ENCODE results near the gene HOMER1. TPM values are rescaled to one million over a fixed set of nuclear protein-coding genes. Genes with fewer than 3 reads are reported as not detected.
A peak's percentile ranks its signal among the peaks of the same experiment; 100 is the strongest.

HOMER1 gene
- total RNA-seq, 2 experiments from 2014 or later = 11.4 to 13.7 TPM

DNA sequence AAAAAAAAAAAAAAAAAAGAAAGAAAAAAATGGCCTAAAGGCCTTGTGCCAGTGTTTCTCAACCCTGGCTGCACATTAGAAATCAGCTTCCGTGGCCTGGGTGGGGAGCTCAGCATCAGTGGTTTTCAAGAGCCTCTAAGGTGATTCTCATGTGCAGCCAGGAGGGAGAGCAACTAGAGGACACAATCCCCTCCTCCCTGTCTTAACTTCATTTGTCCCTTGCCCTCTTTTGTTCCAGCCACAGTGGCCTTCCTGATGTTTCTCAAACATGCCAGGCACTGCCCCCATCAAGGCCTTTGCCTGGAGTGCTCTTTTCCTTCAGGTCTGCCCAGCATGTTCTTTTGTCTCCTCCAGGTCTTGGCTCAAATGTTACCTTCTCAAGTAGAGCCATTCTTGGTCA lies 42.4 kb downstream of the HOMER1 start:
- DNase-seq (no peak), ATAC-seq (no peak)
- ChIA-PET POLR2A (no interaction called here), CTCF (interaction anchor here (0.9 kb wide), 1 partner anchor 15 kb away, joined by 3 read pairs; no protein-coding TSS in a partner anchor)
- Mint-ChIP-seq H3K36me3 (ENCODE audit: low read depth) (no peaks in the 10 kb centered on the region), H3K4me1 (ENCODE audit: low read depth) (no peaks in the 10 kb centered on the region), H3K27me3 (no peaks in the 10 kb centered on the region), H3K4me3 (no peak overlapping the region), H3K27ac (no peak overlapping the region), H3K9me3 (no peaks in the 10 kb centered on the region)
- no peak for TF ChIP-seq CTCF (IDR thresholded peaks at IDR 0.05)
- intact Hi-C loops (cut with micrococcal nuclease) = no loop called here

- Mint-ChIP-seq H3K4me3 (no peak overlapping the region), H3K27ac (no peak overlapping the region), H3K4me1 (ENCODE audit: low read depth) (no peaks in the 10 kb centered on the region), H3K9me3 (no peaks in the 10 kb centered on the region), H3K36me3 (ENCODE audit: low read depth) (no peaks in the 10 kb centered on the region), H3K27me3 (peaks cover 1% of the 10 kb centered on the region)
- POLR2A ChIA-PET = no interaction called here
- peak; percentile 66 for TF ChIP-seq CTCF (IDR thresholded peaks at IDR 0.05)
- CTCF ChIA-PET = interaction anchor here (0.7 to 8.6 kb wide), 14 partner anchors 15 to 443 kb away, joined by 3 to 69 read pairs (median 4); no protein-coding TSS in a partner anchor
- intact Hi-C loops (cut with micrococcal nuclease) = loop anchor here (1.0 to 10.0 kb wide), 2 partner anchors 332 to 440 kb away; no protein-coding TSS in a partner anchor
- no peak for DNase-seq
- ATAC-seq = no peak
These were observed 49.1 kb downstream of the HOMER1 start for GRCh38 chr5:79464695-79465332.

DNA sequence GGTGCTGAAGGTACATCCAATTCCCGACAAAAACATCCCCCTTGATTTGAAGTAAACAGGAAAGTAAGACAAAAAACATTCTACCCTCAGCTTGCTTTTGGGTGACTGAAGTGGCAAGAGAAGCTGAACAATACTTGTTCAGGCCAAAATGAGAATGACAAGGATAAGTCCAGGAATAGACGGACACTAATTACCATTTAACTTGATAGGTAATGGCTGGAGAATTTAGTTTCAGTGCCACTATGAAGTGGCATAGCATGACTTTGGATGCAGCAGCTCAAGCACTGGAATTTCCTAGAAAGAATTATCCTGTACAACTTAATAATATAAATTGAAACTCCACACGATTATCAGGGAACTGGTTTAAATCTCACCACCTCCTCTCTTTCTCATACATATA lies 49.7 kb downstream of the HOMER1 start:
- Mint-ChIP-seq H3K4me1 (ENCODE audit: low read depth) (no peaks in the 10 kb centered on the region), H3K36me3 (ENCODE audit: low read depth) (no peaks in the 10 kb centered on the region), H3K27ac (no peak overlapping the region), H3K9me3 (no peaks in the 10 kb centered on the region), H3K27me3 (peaks cover 1% of the 10 kb centered on the region), H3K4me3 (no peak overlapping the region)
- intact Hi-C loops (cut with micrococcal nuclease) = loop anchor here (1.0 to 10.0 kb wide), 2 partner anchors 331 to 439 kb away; no protein-coding TSS in a partner anchor
- TF ChIP-seq CTCF (IDR thresholded peaks at IDR 0.05) = no peak
- ChIA-PET CTCF (interaction anchor here (0.6 to 8.6 kb wide), 15 partner anchors 19 to 619 kb away, joined by 3 to 69 read pairs (median 3); no protein-coding TSS in a partner anchor), POLR2A (no interaction called here)
- no peak for DNase-seq
- ATAC-seq = no peak

DNA sequence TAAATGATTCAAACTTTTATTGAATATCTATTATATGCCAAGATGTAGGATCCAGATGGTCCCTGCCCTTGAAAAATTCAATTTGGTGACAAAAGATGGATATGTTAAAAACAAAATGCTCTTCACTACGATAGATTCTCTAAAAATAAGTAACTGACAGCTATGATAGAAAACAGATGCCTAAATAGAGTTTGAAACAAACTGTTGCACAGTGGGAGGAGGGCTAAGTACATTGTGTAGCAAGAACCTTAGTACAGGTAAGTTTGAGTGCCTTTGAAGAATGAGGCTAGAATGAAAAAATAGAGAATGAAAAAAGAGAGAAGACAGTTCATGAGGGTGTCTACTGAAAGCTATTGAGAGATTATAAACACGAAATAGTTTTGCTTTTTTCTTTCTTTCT lies 54.3 kb downstream of the HOMER1 start:
- CTCF ChIA-PET = interaction anchor here (0.9 to 8.6 kb wide), 3 partner anchors 327 to 439 kb away, joined by 3 to 69 read pairs (median 17); no protein-coding TSS in a partner anchor
- peaks cover 7% of the 10 kb centered on the region for H3K36me3 Mint-ChIP-seq (ENCODE audit: low read depth)
- no peak overlapping the region for H3K4me3 Mint-ChIP-seq
- ATAC-seq (no peak), DNase-seq (no peak)
- peaks cover 1% of the 10 kb centered on the region for H3K27me3 Mint-ChIP-seq
- H3K4me1 Mint-ChIP-seq (ENCODE audit: low read depth) = peaks cover 8% of the 10 kb centered on the region
- no peak overlapping the region for H3K27ac Mint-ChIP-seq
- intact Hi-C loops (cut with micrococcal nuclease) = loop anchor here (10.0 kb wide), 1 partner anchor 435 kb away; no protein-coding TSS in a partner anchor
- no peaks in the 10 kb centered on the region for H3K9me3 Mint-ChIP-seq
- POLR2A ChIA-PET = no interaction called here
- TF ChIP-seq CTCF (IDR thresholded peaks at IDR 0.05) = no peak

- CTCF ChIA-PET = interaction anchor here (0.6 kb wide), 1 partner anchor 15 kb away, joined by 3 read pairs; no protein-coding TSS in a partner anchor
- peaks cover 7% of the 10 kb centered on the region for H3K36me3 Mint-ChIP-seq (ENCODE audit: low read depth)
- peaks cover 1% of the 10 kb centered on the region for H3K27me3 Mint-ChIP-seq
- no peaks in the 10 kb centered on the region for H3K9me3 Mint-ChIP-seq
- POLR2A ChIA-PET = no interaction called here
- no peak for TF ChIP-seq CTCF (IDR thresholded peaks at IDR 0.05)
- ATAC-seq (no peak), DNase-seq (no peak)
- H3K4me3 Mint-ChIP-seq = no peak overlapping the region
- peaks cover 8% of the 10 kb centered on the region for H3K4me1 Mint-ChIP-seq (ENCODE audit: low read depth)
- intact Hi-C loops (cut with micrococcal nuclease) = no loop called here
- no peak overlapping the region for H3K27ac Mint-ChIP-seq
These were observed 56.9 kb downstream of the HOMER1 start for GRCh38 chr5:79456890-79457583.

Measured in activated CD8-positive, alpha-beta T cell treated with anti-CD3 and anti-CD28 coated beads for 36 hours (primary cell).